ACC112 (cell line): ENCODE data around the gene MTA1.

ENCODE experiments used
- H2AFZ ChIP-seq: fragments of 200-600 bp; sonication (generic); one replicate; pipeline ENCODE4 v1.6.0; 2017; ENCODE audit warnings: antibody characterized with exemption, low read length; ENCODE audit not compliant: unreplicated experiment
- H3K27ac ChIP-seq: fragments of 200-600 bp; sonication (generic); 2 replicates; pipeline ENCODE4 v1.5.1; 2014; ENCODE audit warnings: low read depth, mild to moderate bottlenecking, antibody characterized with exemption, low read length, moderate library complexity
- H3K27me3 ChIP-seq: fragments of 200-600 bp; sonication (generic); 2 replicates; pipeline ENCODE4 v1.6.1; 2014; ENCODE audit warnings: mild to moderate bottlenecking, antibody characterized with exemption, low read length, moderate library complexity, mixed read lengths; ENCODE audit not compliant: insufficient read depth
- H3K36me3 ChIP-seq: fragments of 200-600 bp; sonication (generic); 2 replicates; pipeline ENCODE4 v1.6.1; 2016; ENCODE audit warnings: mild to moderate bottlenecking, antibody characterized with exemption, low read length, moderate library complexity, mixed read lengths; ENCODE audit not compliant: insufficient read depth
- H3K4me1 ChIP-seq: fragments of 200-600 bp; sonication (generic); one replicate; pipeline ENCODE4 v1.6.1; 2016; ENCODE audit warnings: low read length, mixed read lengths; ENCODE audit not compliant: insufficient read depth, unreplicated experiment, control insufficient read depth
- H3K4me3 ChIP-seq: fragments of 200-600 bp; sonication (generic); 2 replicates; pipeline ENCODE4 v1.5.1; 2014; ENCODE audit warnings: mild to moderate bottlenecking, low read depth, low read length
- H3K79me2 ChIP-seq: fragments of 200-600 bp; sonication (generic); one replicate; pipeline ENCODE4 v1.6.0; 2016; ENCODE audit warnings: low read length; ENCODE audit not compliant: control insufficient read depth, unreplicated experiment, insufficient read depth

The MTA1 gene

DNA sequence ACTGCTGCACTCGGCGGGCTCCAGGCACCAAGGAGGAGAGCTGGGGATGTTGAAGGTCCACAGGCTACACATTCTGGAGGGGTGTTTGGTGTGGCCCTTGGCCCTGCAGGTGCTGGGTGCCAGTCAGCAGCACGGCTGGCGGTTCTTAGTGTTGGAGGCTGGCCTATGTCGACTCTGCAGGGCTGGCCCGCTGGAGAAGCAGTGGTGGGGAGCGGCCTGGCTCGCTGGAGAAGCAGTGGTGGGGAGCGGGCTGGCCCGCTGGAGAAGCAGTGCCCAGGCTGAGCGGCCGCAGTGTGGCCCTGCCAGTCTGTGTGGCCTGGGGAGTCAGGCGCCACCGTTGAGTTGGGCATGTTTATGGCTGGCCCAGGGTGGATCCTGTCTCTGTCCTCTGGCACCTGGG, 27.3 kb downstream of the MTA1 start:
- Histone ChIP-seq H3K79me2 (no peaks in the 10 kb centered on the region), H3K4me1 (no peaks in the 10 kb centered on the region), H2AFZ (no peak overlapping the region), H3K36me3 (peaks cover 2% of the 10 kb centered on the region; the same call in 1 of the 2 replicates), H3K27me3 (no peaks in the 10 kb centered on the region), H3K4me3 (no peak overlapping the region), H3K27ac (no peak overlapping the region)

DNA sequence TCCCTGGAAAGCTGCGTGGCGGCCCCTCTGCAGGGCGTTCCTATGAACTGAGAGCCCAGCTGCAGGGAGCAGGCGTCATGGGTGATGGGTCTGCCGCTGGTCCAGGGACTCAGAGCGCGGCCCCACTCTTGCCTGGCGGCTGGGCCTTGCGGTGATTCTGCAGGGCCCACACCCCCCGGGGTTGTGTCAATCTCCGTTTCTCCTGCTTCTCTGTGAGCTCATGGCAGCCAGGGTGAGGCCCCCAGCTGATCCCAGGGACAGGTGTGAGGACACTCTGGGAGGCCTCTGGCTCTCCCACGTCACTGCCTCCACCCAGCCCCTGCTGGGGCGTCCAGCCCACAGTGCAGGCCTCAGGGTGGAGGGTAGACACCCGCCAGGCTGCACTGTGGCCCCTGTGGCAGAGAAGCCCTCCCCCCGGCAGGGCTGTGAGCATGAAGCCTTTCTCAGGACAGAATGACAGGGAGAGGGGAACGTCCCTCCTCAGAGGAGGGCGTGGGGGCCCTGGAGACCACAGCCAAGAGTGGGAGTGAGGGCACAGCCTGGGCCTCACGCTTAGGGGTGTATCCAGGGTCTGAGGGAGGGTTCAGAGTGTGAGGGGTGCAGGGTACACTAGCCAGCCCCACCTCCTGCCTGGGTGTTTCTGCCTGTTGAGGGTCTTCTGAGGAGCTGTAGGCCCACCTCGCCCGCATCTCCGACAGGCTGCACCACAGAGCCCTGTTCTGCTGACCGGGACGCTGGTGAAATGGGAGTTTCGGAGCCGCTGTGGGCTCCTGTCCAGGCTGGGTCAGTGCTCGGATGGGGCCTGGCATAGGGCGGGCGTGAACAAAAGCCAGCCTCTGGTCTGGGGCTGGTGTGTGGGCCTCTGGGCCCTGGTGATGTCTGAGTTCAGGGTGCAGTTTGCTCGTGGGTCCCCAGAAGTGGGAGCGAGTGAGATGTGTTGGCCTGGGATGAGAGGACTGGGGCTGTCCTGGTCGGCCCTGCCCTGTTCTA, 28.3 kb downstream of the MTA1 start:
- H2AFZ ChIP-seq = no peak overlapping the region
- H3K36me3 ChIP-seq = peaks cover 2% of the 10 kb centered on the region; the same call in 1 of the 2 replicates
- H3K79me2 ChIP-seq = no peaks in the 10 kb centered on the region
- no peak overlapping the region for H3K27ac ChIP-seq
- H3K4me3 ChIP-seq = no peak overlapping the region
- no peaks in the 10 kb centered on the region for H3K27me3 ChIP-seq
- no peaks in the 10 kb centered on the region for H3K4me1 ChIP-seq

GRCh38 chr14:105448706-105449111, 29.1 kb downstream of the MTA1 start:
- no peak overlapping the region for H3K4me3 ChIP-seq
- peaks cover 2% of the 10 kb centered on the region; the same call in 1 of the 2 replicates for H3K36me3 ChIP-seq
- H2AFZ ChIP-seq = no peak overlapping the region
- no peaks in the 10 kb centered on the region for H3K27me3 ChIP-seq
- no peaks in the 10 kb centered on the region for H3K79me2 ChIP-seq
- H3K4me1 ChIP-seq = no peaks in the 10 kb centered on the region
- H3K27ac ChIP-seq = no peak overlapping the region

GRCh38 chr14:105449276-105450122, 29.9 kb downstream of the MTA1 start:
- Histone ChIP-seq H3K27me3 (no peaks in the 10 kb centered on the region), H3K4me3 (no peak overlapping the region), H3K79me2 (no peaks in the 10 kb centered on the region), H2AFZ (no peak overlapping the region), H3K27ac (no peak overlapping the region), H3K4me1 (no peaks in the 10 kb centered on the region), H3K36me3 (peaks cover 2% of the 10 kb centered on the region; the same call in 1 of the 2 replicates)

GRCh38 chr14:105450123-105450505, 30.5 kb downstream of the MTA1 start:
- H2AFZ ChIP-seq = no peak overlapping the region
- no peaks in the 10 kb centered on the region for H3K79me2 ChIP-seq
- peaks cover 4% of the 10 kb centered on the region; the same call in 1 of the 2 replicates for H3K36me3 ChIP-seq
- no peaks in the 10 kb centered on the region for H3K27me3 ChIP-seq
- H3K4me1 ChIP-seq = no peaks in the 10 kb centered on the region
- no peak overlapping the region for H3K4me3 ChIP-seq
- no peak overlapping the region for H3K27ac ChIP-seq

- H3K79me2 ChIP-seq = no peaks in the 10 kb centered on the region
- H3K27ac ChIP-seq = no peak overlapping the region
- H3K36me3 ChIP-seq = peaks cover 5% of the 10 kb centered on the region; the same call in 1 of the 2 replicates
- no peaks in the 10 kb centered on the region for H3K27me3 ChIP-seq
- H3K4me3 ChIP-seq = no peak overlapping the region
- no peak overlapping the region for H2AFZ ChIP-seq
- H3K4me1 ChIP-seq = no peaks in the 10 kb centered on the region
Measured at GRCh38 chr14:105450864-105451720, 31.5 kb downstream of the MTA1 start.

DNA sequence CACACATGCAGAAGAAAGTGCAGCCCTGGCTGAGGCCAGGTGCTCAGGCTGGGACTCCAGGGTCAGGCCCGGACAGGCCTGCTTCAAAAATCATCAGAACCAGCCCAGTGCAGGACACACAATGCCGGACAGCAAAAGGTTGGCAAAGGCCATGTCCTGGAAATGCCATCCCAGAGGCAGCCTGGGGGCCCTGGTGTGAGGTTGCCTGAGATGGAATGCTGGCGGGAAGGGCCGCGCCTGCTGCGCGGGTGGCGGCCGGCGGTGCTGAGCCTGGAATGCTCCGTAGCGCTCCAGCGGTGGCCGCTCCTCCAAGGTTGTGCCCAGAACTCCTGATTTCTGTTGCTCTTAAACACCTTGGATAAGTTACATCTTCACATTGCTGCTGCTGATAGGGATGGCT, 33.3 kb downstream of the MTA1 start:
- Histone ChIP-seq H2AFZ (no peak overlapping the region), H3K79me2 (no peaks in the 10 kb centered on the region), H3K36me3 (peaks cover 5% of the 10 kb centered on the region; the same call in 1 of the 2 replicates), H3K27ac (no peak overlapping the region), H3K4me3 (no peak overlapping the region), H3K4me1 (no peaks in the 10 kb centered on the region), H3K27me3 (no peaks in the 10 kb centered on the region)

DNA sequence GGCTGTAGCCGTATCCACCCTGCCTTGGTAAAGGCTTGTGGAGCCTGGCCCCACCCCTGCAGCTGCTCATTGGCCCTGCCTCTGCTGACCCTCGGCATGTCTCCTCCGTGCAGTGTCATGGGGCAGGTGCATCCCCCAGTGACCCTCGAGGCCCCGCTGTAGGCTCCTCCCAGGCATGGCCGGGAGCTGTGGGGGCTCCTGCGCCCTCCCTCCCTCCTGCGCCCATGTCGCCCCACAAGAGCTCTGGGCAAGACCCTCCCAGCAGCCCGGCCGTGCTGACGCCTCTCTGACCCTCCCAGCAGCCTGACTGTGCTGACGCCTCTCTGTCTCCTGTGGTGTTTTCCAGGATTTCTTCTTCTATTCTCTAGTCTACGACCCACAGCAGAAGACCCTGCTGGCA, 34.2 kb downstream of the MTA1 start:
- H3K79me2 ChIP-seq = no peaks in the 10 kb centered on the region

GRCh38 chr14:105455086-105455640, 35.5 kb downstream of the MTA1 start:
- no peak overlapping the region for H3K4me3 ChIP-seq
- no peaks in the 10 kb centered on the region for H3K27me3 ChIP-seq
- no peaks in the 10 kb centered on the region for H3K4me1 ChIP-seq
- no peak overlapping the region for H3K27ac ChIP-seq
- peaks cover 5% of the 10 kb centered on the region; the same call in 1 of the 2 replicates for H3K36me3 ChIP-seq
- no peak overlapping the region for H2AFZ ChIP-seq
- no peaks in the 10 kb centered on the region for H3K79me2 ChIP-seq

More for the DNA sequence above, 34.2 kb downstream of the MTA1 start:
- Histone ChIP-seq H3K4me3 (no peak overlapping the region), H3K4me1 (no peaks in the 10 kb centered on the region), H3K36me3 (peaks cover 5% of the 10 kb centered on the region; the same call in 1 of the 2 replicates), H3K27ac (no peak overlapping the region), H2AFZ (no peak overlapping the region), H3K27me3 (no peaks in the 10 kb centered on the region)
